ENCODE results near the gene RAPGEF1. TPM values are rescaled to one million over a fixed set of nuclear protein-coding genes. Genes with fewer than 3 reads are reported as not detected.

Gene RAPGEF1
- total and polyA plus RNA-seq, 8 donors: 17.1 to 62.6 (median 44.8) TPM

- intact Hi-C loops (cut with DNase I): loop anchor here in 1 of 3 donors (2.0 kb wide), 1 partner anchor 149 kb away; no protein-coding TSS in a partner anchor
- Histone ChIP-seq H3K4me3 (peak overlapping the region; percentile 32 to 70 (median 52)), H3K27ac (peak overlapping the region; percentile 59 to 86 (median 74)), H3K4me1 (peaks cover 23 to 55% (median 34%) of the 10 kb centered on the region in 3 donors), H3K9me3 (no peaks in the 10 kb centered on the region), H3K27me3 (no peaks in the 10 kb centered on the region), H3K36me3 (no peaks in the 10 kb centered on the region)
- 0 to 1% methylated on average over 47 to 96 of the region's 96 CpGs for WGBS, 2 donors
- TF ChIP-seq CTCF (IDR thresholded peaks at IDR 0.05): no peak
- DNase-seq (peak in 4 of 6 donors; percentile 58 to 81 (median 70)), FAIRE-seq (no peak), ATAC-seq (peak; percentile 10 to 46 (median 28))
Measured at GRCh38 chr9:131739133-131739958, 530 bp downstream of the RAPGEF1 start.

- no peaks in the 10 kb centered on the region for H3K36me3 ChIP-seq
- H3K27me3 ChIP-seq: no peaks in the 10 kb centered on the region
- no peak for TF ChIP-seq CTCF (IDR thresholded peaks at IDR 0.05)
- WGBS, 2 donors: 39 to 48% methylated on average over 13 of the region's 13 CpGs
- no peaks in the 10 kb centered on the region for H3K9me3 ChIP-seq
- ATAC-seq (peak; percentile 51 to 66 (median 58)), FAIRE-seq (no peak), DNase-seq (peak in 4 of 6 donors; percentile 57 to 71 (median 66))
- H3K27ac ChIP-seq: peak overlapping the region; percentile 59 to 86 (median 74)
- peak overlapping the region; percentile 32 to 70 (median 52) for H3K4me3 ChIP-seq
- intact Hi-C loops (cut with DNase I): loop anchor here in 1 of 3 donors (2.0 kb wide), 1 partner anchor 148 kb away; no protein-coding TSS in a partner anchor
- peaks cover 23 to 55% (median 38%) of the 10 kb centered on the region in 3 donors for H3K4me1 ChIP-seq
Measured at GRCh38 chr9:131738293-131739132, 1.4 kb downstream of the RAPGEF1 start.

GRCh38 chr9:131737426-131737825 lies 2.5 kb downstream of the RAPGEF1 start:
- no peak overlapping the region for H3K4me3 ChIP-seq

GRCh38 chr9:131736431-131736830 lies 3.4 kb downstream of the RAPGEF1 start:
- H3K27ac ChIP-seq: peak overlapping the region in 1 of 4 donors; percentile 21
- DNase-seq (no peak), ATAC-seq (no peak), FAIRE-seq (no peak)
- no peak for TF ChIP-seq CTCF (IDR thresholded peaks at IDR 0.05)
- no peaks in the 10 kb centered on the region for H3K36me3 ChIP-seq
- intact Hi-C loops (cut with DNase I): no loop called here
- 57 to 59% methylated on average over 4 of the region's 4 CpGs for WGBS, 2 donors
- no peaks in the 10 kb centered on the region for H3K9me3 ChIP-seq
- peaks cover 26 to 62% (median 40%) of the 10 kb centered on the region in 3 donors for H3K4me1 ChIP-seq
- no peaks in the 10 kb centered on the region for H3K27me3 ChIP-seq
- no peak overlapping the region for H3K4me3 ChIP-seq

More at GRCh38 chr9:131737426-131737825, 2.5 kb downstream of the RAPGEF1 start:
- WGBS, 2 donors: 93 to 97% methylated on average over 12 of the region's 12 CpGs
- Histone ChIP-seq H3K27ac (peak overlapping the region in 1 of 4 donors; percentile 28), H3K4me1 (peaks cover 26 to 57% (median 40%) of the 10 kb centered on the region in 3 donors), H3K9me3 (no peaks in the 10 kb centered on the region), H3K27me3 (no peaks in the 10 kb centered on the region), H3K36me3 (no peaks in the 10 kb centered on the region)
- DNase-seq: peak in 1 of 6 donors; percentile 31
- no peak for TF ChIP-seq CTCF (IDR thresholded peaks at IDR 0.05)
- no peak for ATAC-seq
- FAIRE-seq: no peak
- intact Hi-C loops (cut with DNase I): no loop called here
